Liver (tissue), 3 donors: ENCODE results near the gene MIR17HG.

Source experiments
- ATF3 ChIP-seq: IDR thresholded peaks from 2 replicates; pipeline ENCODE4 v1.6.1; 2016; ENCODE audit warnings: antibody characterized with exemption
- CTCF ChIP-seq: fragments of 150-350 bp; IDR thresholded peaks from 2 replicates; pipeline ENCODE4 v1.5.1; 2017; ENCODE audit warnings: improper control_type of control experiment, low read depth, low read length; ENCODE audit not compliant: missing input control
- EGR1 ChIP-seq, 2 donors: IDR thresholded peaks; 2 replicates each; pipeline ENCODE4 v1.6.1; 2016 to 2018; ENCODE audit warnings: antibody characterized with exemption in 2 of 2, low read depth in 2 of 2
- GABPA ChIP-seq, 2 donors: IDR thresholded peaks in 1 of 2; conservative IDR thresholded peaks in 1 of 2; 2 replicates each; pipeline ENCODE4 v1.6.1; 2016; ENCODE audit warnings: antibody characterized with exemption in 2 of 2, mild to moderate bottlenecking in 1 of 2, moderate library complexity in 1 of 2
- MAX ChIP-seq: IDR thresholded peaks from 2 replicates; pipeline ENCODE4 v1.6.1; 2016; ENCODE audit warnings: antibody characterized with exemption
- RAD21 ChIP-seq, 2 donors: IDR thresholded peaks; 2 replicates each; pipeline ENCODE4 v1.6.1; 2016; ENCODE audit warnings: antibody characterized with exemption in 2 of 2, mild to moderate bottlenecking in 2 of 2
- REST ChIP-seq: IDR thresholded peaks from 2 replicates; pipeline ENCODE4 v1.6.1; 2016; ENCODE audit warnings: antibody characterized with exemption, mild to moderate bottlenecking
- RXRA ChIP-seq, 2 donors: IDR thresholded peaks; 2 replicates each; pipeline ENCODE4 v1.6.1; 2017 to 2018; ENCODE audit warnings: antibody characterized with exemption in 2 of 2, mild to moderate bottlenecking in 1 of 2
- SP1 ChIP-seq: IDR thresholded peaks from 2 replicates; pipeline ENCODE4 v1.6.1; 2018; ENCODE audit warnings: antibody characterized with exemption, mild to moderate bottlenecking
- TAF1 ChIP-seq: conservative IDR thresholded peaks from 2 replicates; pipeline ENCODE4 v1.6.1; 2016; ENCODE audit warnings: antibody characterized with exemption, mild to moderate bottlenecking
- YY1 ChIP-seq: IDR thresholded peaks from 2 replicates; pipeline ENCODE4 v1.6.1; 2016; ENCODE audit warnings: antibody characterized with exemption, mild to moderate bottlenecking
- ZBTB33 ChIP-seq: IDR thresholded peaks from 2 replicates; pipeline ENCODE4 v1.6.1; 2016; ENCODE audit warnings: antibody characterized with exemption
- donor health status: healthy.
- donor health status: healthy.

- TF ChIP-seq CTCF (no peak), EGR1 (IDR thresholded peaks at IDR 0.05; ENCODE audit: low read depth in 2 of 2) (no peak), YY1 (no peak), TAF1 (no peak), RAD21 (IDR thresholded peaks at IDR 0.05) (no peak), MAX (no peak), ZBTB33 (no peak), GABPA (IDR thresholded peaks at IDR 0.05 in 1 of 2, conservative IDR thresholded peaks at IDR 0.05 in 1 of 2) (no peak), REST (no peak), RXRA (IDR thresholded peaks at IDR 0.05) (no peak), SP1 (no peak), ATF3 (no peak)
Observed at GRCh38 chr13:91368676-91369440, 21.4 kb downstream of the MIR17HG start.
